NCI-H1436 treated with DMSO at 0.1 percent for 48 hours (cell line): ENCODE results near the gene MAMLD1.

Experiments used
- DNase-seq: peaks from one replicate; lab custom pipeline; 2025; lab: John Stamatoyannopoulos, UW

MAMLD1 gene

GRCh38 chrX:150408007-150408406 lies 44.9 kb downstream of the MAMLD1 start:
- no peak for DNase-seq

GRCh38 chrX:150408561-150408960 lies 45.4 kb downstream of the MAMLD1 start:
- no peak for DNase-seq

GRCh38 chrX:150409486-150409885 lies 46.4 kb downstream of the MAMLD1 start:
- DNase-seq = no peak

GRCh38 chrX:150409964-150410363 lies 46.8 kb downstream of the MAMLD1 start:
- DNase-seq = no peak

GRCh38 chrX:150410513-150410912 lies 47.4 kb downstream of the MAMLD1 start:
- no peak for DNase-seq

- DNase-seq = no peak
Observed at GRCh38 chrX:150411656-150412055, 48.5 kb downstream of the MAMLD1 start.

GRCh38 chrX:150414228-150414627 lies 51.1 kb downstream of the MAMLD1 start:
- no peak for DNase-seq

- DNase-seq = no peak
Observed at GRCh38 chrX:150416469-150416868, 53.4 kb downstream of the MAMLD1 start.

- no peak for DNase-seq
Observed at GRCh38 chrX:150421816-150422215, 58.7 kb downstream of the MAMLD1 start.

GRCh38 chrX:150429594-150429993 lies 66.5 kb downstream of the MAMLD1 start:
- no peak for DNase-seq

GRCh38 chrX:150436195-150436594 lies 73.1 kb downstream of the MAMLD1 start:
- DNase-seq = no peak

GRCh38 chrX:150438165-150438564 lies 75.0 kb downstream of the MAMLD1 start:
- no peak for DNase-seq

GRCh38 chrX:150446151-150446550 lies 83.0 kb downstream of the MAMLD1 start:
- no peak for DNase-seq

GRCh38 chrX:150446995-150447394 lies 83.9 kb downstream of the MAMLD1 start:
- DNase-seq = no peak

- no peak for DNase-seq
Observed at GRCh38 chrX:150449313-150449712, 86.2 kb downstream of the MAMLD1 start.

GRCh38 chrX:150450519-150451177 lies 87.5 kb downstream of the MAMLD1 start:
- no peak for DNase-seq

- DNase-seq = no peak
Observed at GRCh38 chrX:150451953-150452352, 88.8 kb downstream of the MAMLD1 start.

GRCh38 chrX:150454083-150454482 lies 91.0 kb downstream of the MAMLD1 start:
- DNase-seq = no peak

- DNase-seq = no peak
Observed at GRCh38 chrX:150454508-150455214, 91.5 kb downstream of the MAMLD1 start.

- DNase-seq = no peak
Observed at GRCh38 chrX:150455215-150455608, 92.1 kb downstream of the MAMLD1 start.

- no peak for DNase-seq
Observed at GRCh38 chrX:150456466-150456865, 93.3 kb downstream of the MAMLD1 start.

- no peak for DNase-seq
Observed at GRCh38 chrX:150456941-150457340, 93.8 kb downstream of the MAMLD1 start.

GRCh38 chrX:150459196-150459595 lies 96.1 kb downstream of the MAMLD1 start:
- DNase-seq = no peak

GRCh38 chrX:150460063-150460462 lies 96.9 kb downstream of the MAMLD1 start:
- no peak for DNase-seq
